ENCODE measurements around the gene KLHL29. TPM values are rescaled to one million over a fixed set of nuclear protein-coding genes. Genes with fewer than 3 reads are reported as not detected.

The KLHL29 gene
- total and polyA plus RNA-seq, 5 donors from 2014 or later, result 0.09 to 1.3 (median 0.24) TPM

- H3K27ac Mint-ChIP-seq, result no peak overlapping the region
- H3K9me3 Mint-ChIP-seq, result peaks cover 0 to 9% (median 2%) of the 10 kb centered on the region in 7 donors
- Histone ChIP-seq H3K27ac (ENCODE audit: insufficient read depth, low read length, poor library complexity, severe bottlenecking) (no peak overlapping the region), H3K4me3 (ENCODE audit: low read depth, low read length) (no peak overlapping the region), H3K36me3 (ENCODE audit: control insufficient read depth, insufficient read depth, low read length) (no peaks in the 10 kb centered on the region), H3K9me3 (ENCODE audit: control insufficient read depth in 2 of 2, low read length in 2 of 2) (peaks cover 0 to 3% of the 10 kb centered on the region in 2 experiments), H3K4me1 (ENCODE audit: control insufficient read depth, insufficient read depth, low read length, poor library complexity, severe bottlenecking) (no peaks in the 10 kb centered on the region), H3K27me3 (ENCODE audit: control insufficient read depth, insufficient read depth, low read length) (no peaks in the 10 kb centered on the region)
- H3K4me3 Mint-ChIP-seq, result no peak overlapping the region
- H3K27me3 Mint-ChIP-seq, result peaks cover 29% of the 10 kb centered on the region
- H3K4me1 Mint-ChIP-seq, result peaks cover 0 to 8% (median 3%) of the 10 kb centered on the region in 4 donors
- H3K36me3 Mint-ChIP-seq, result no peaks in the 10 kb centered on the region
- ATAC-seq (ENCODE audit: low read depth in 2 of 2) (no peak), DNase-seq (no peak)
Measured at GRCh38 chr2:23614701-23615100, 229.7 kb downstream of the KLHL29 start.

- Histone ChIP-seq H3K4me3 (ENCODE audit: low read depth, low read length) (no peak overlapping the region), H3K27ac (ENCODE audit: insufficient read depth, low read length, poor library complexity, severe bottlenecking) (no peak overlapping the region), H3K4me1 (ENCODE audit: control insufficient read depth, insufficient read depth, low read length, poor library complexity, severe bottlenecking) (no peaks in the 10 kb centered on the region), H3K36me3 (ENCODE audit: control insufficient read depth, insufficient read depth, low read length) (no peaks in the 10 kb centered on the region), H3K27me3 (ENCODE audit: control insufficient read depth, insufficient read depth, low read length) (no peaks in the 10 kb centered on the region), H3K9me3 (ENCODE audit: control insufficient read depth in 2 of 2, low read length in 2 of 2) (peaks cover 0 to 3% of the 10 kb centered on the region in 2 experiments)
- peaks cover 0 to 9% (median 2%) of the 10 kb centered on the region in 7 donors for H3K9me3 Mint-ChIP-seq
- H3K36me3 Mint-ChIP-seq, result no peaks in the 10 kb centered on the region
- DNase-seq, result no peak
- no peak for ATAC-seq (ENCODE audit: low read depth in 2 of 2)
- peaks cover 0 to 8% (median 3%) of the 10 kb centered on the region in 4 donors for H3K4me1 Mint-ChIP-seq
- no peak overlapping the region for H3K4me3 Mint-ChIP-seq
- H3K27ac Mint-ChIP-seq, result no peak overlapping the region
- peaks cover 27% of the 10 kb centered on the region for H3K27me3 Mint-ChIP-seq
Measured at GRCh38 chr2:23615216-23616020, 230.4 kb downstream of the KLHL29 start.

GRCh38 chr2:23616630-23617029 lies 231.7 kb downstream of the KLHL29 start:
- no peak for DNase-seq
- Histone ChIP-seq H3K36me3 (ENCODE audit: control insufficient read depth, insufficient read depth, low read length) (no peaks in the 10 kb centered on the region), H3K27ac (ENCODE audit: insufficient read depth, low read length, poor library complexity, severe bottlenecking) (no peak overlapping the region), H3K4me3 (ENCODE audit: low read depth, low read length) (no peak overlapping the region), H3K27me3 (ENCODE audit: control insufficient read depth, insufficient read depth, low read length) (no peaks in the 10 kb centered on the region), H3K9me3 (ENCODE audit: control insufficient read depth in 2 of 2, low read length in 2 of 2) (no peaks in the 10 kb centered on the region), H3K4me1 (ENCODE audit: control insufficient read depth, insufficient read depth, low read length, poor library complexity, severe bottlenecking) (no peaks in the 10 kb centered on the region)
- H3K27me3 Mint-ChIP-seq, result peaks cover 21% of the 10 kb centered on the region
- no peak for ATAC-seq (ENCODE audit: low read depth in 2 of 2)
- peaks cover 0 to 5% (median 2%) of the 10 kb centered on the region in 7 donors for H3K9me3 Mint-ChIP-seq
- H3K36me3 Mint-ChIP-seq, result no peaks in the 10 kb centered on the region
- H3K27ac Mint-ChIP-seq, result no peak overlapping the region
- peaks cover 0 to 8% (median 3%) of the 10 kb centered on the region in 4 donors for H3K4me1 Mint-ChIP-seq
- H3K4me3 Mint-ChIP-seq, result no peak overlapping the region

GRCh38 chr2:23617167-23617810 lies 232.3 kb downstream of the KLHL29 start:
- Mint-ChIP-seq H3K27me3 (peaks cover 14% of the 10 kb centered on the region), H3K4me1 (peaks cover 0 to 8% (median 3%) of the 10 kb centered on the region in 4 donors), H3K9me3 (peaks cover 0 to 2% (median 0%) of the 10 kb centered on the region in 7 donors), H3K4me3 (no peak overlapping the region), H3K36me3 (no peaks in the 10 kb centered on the region), H3K27ac (no peak overlapping the region)
- Histone ChIP-seq H3K4me1 (ENCODE audit: control insufficient read depth, insufficient read depth, low read length, poor library complexity, severe bottlenecking) (no peaks in the 10 kb centered on the region), H3K27ac (ENCODE audit: insufficient read depth, low read length, poor library complexity, severe bottlenecking) (no peak overlapping the region), H3K4me3 (ENCODE audit: low read depth, low read length) (no peak overlapping the region), H3K36me3 (ENCODE audit: control insufficient read depth, insufficient read depth, low read length) (no peaks in the 10 kb centered on the region), H3K27me3 (ENCODE audit: control insufficient read depth, insufficient read depth, low read length) (no peaks in the 10 kb centered on the region), H3K9me3 (ENCODE audit: control insufficient read depth in 2 of 2, low read length in 2 of 2) (no peaks in the 10 kb centered on the region)
- DNase-seq, result no peak
- ATAC-seq (ENCODE audit: low read depth in 2 of 2), result no peak

- Mint-ChIP-seq H3K27ac (no peak overlapping the region), H3K36me3 (no peaks in the 10 kb centered on the region), H3K4me3 (no peak overlapping the region), H3K4me1 (peaks cover 0 to 8% (median 3%) of the 10 kb centered on the region in 4 donors), H3K9me3 (peaks cover 0 to 2% (median 0%) of the 10 kb centered on the region in 7 donors), H3K27me3 (peaks cover 9% of the 10 kb centered on the region)
- ATAC-seq (ENCODE audit: low read depth in 2 of 2) (no peak), DNase-seq (no peak)
- no peaks in the 10 kb centered on the region for H3K4me1 ChIP-seq (ENCODE audit: control insufficient read depth, insufficient read depth, low read length, poor library complexity, severe bottlenecking)
- H3K36me3 ChIP-seq (ENCODE audit: control insufficient read depth, insufficient read depth, low read length), result no peaks in the 10 kb centered on the region
- no peak overlapping the region for H3K27ac ChIP-seq (ENCODE audit: insufficient read depth, low read length, poor library complexity, severe bottlenecking)
- no peaks in the 10 kb centered on the region for H3K9me3 ChIP-seq (ENCODE audit: control insufficient read depth in 2 of 2, low read length in 2 of 2)
- H3K27me3 ChIP-seq (ENCODE audit: control insufficient read depth, insufficient read depth, low read length), result no peaks in the 10 kb centered on the region
- no peak overlapping the region for H3K4me3 ChIP-seq (ENCODE audit: low read depth, low read length)
Measured at GRCh38 chr2:23617811-23618215, 232.8 kb downstream of the KLHL29 start.

- no peak overlapping the region for H3K27ac ChIP-seq (ENCODE audit: insufficient read depth, low read length, poor library complexity, severe bottlenecking)
- H3K27me3 Mint-ChIP-seq, result peaks cover 5% of the 10 kb centered on the region
- no peak overlapping the region for H3K27ac Mint-ChIP-seq
- no peak for ATAC-seq (ENCODE audit: low read depth in 2 of 2)
- no peak overlapping the region for H3K4me3 ChIP-seq (ENCODE audit: low read depth, low read length)
- H3K9me3 Mint-ChIP-seq, result peaks cover 0 to 2% (median 0%) of the 10 kb centered on the region in 7 donors
- peaks cover 0 to 8% (median 3%) of the 10 kb centered on the region in 4 donors for H3K4me1 Mint-ChIP-seq
- no peaks in the 10 kb centered on the region for H3K9me3 ChIP-seq (ENCODE audit: control insufficient read depth in 2 of 2, low read length in 2 of 2)
- no peaks in the 10 kb centered on the region for H3K27me3 ChIP-seq (ENCODE audit: control insufficient read depth, insufficient read depth, low read length)
- no peak overlapping the region for H3K4me3 Mint-ChIP-seq
- DNase-seq, result no peak
- no peaks in the 10 kb centered on the region for H3K36me3 Mint-ChIP-seq
- no peaks in the 10 kb centered on the region for H3K36me3 ChIP-seq (ENCODE audit: control insufficient read depth, insufficient read depth, low read length)
- no peaks in the 10 kb centered on the region for H3K4me1 ChIP-seq (ENCODE audit: control insufficient read depth, insufficient read depth, low read length, poor library complexity, severe bottlenecking)
Measured at GRCh38 chr2:23618265-23618664, 233.3 kb downstream of the KLHL29 start.

GRCh38 chr2:23618794-23619530 lies 234.0 kb downstream of the KLHL29 start:
- H3K9me3 Mint-ChIP-seq, result peaks cover 0 to 6% (median 2%) of the 10 kb centered on the region in 7 donors

More at GRCh38 chr2:23618794-23619530, 234.0 kb downstream of the KLHL29 start:
- Histone ChIP-seq H3K27me3 (ENCODE audit: control insufficient read depth, insufficient read depth, low read length) (no peaks in the 10 kb centered on the region), H3K4me3 (ENCODE audit: low read depth, low read length) (no peak overlapping the region), H3K36me3 (ENCODE audit: control insufficient read depth, insufficient read depth, low read length) (no peaks in the 10 kb centered on the region), H3K9me3 (ENCODE audit: control insufficient read depth in 2 of 2, low read length in 2 of 2) (peaks cover 0 to 4% of the 10 kb centered on the region in 2 experiments), H3K27ac (ENCODE audit: insufficient read depth, low read length, poor library complexity, severe bottlenecking) (no peak overlapping the region), H3K4me1 (ENCODE audit: control insufficient read depth, insufficient read depth, low read length, poor library complexity, severe bottlenecking) (no peaks in the 10 kb centered on the region)
- H3K4me3 Mint-ChIP-seq, result no peak overlapping the region
- no peak for DNase-seq
- no peak for ATAC-seq (ENCODE audit: low read depth in 2 of 2)
- H3K36me3 Mint-ChIP-seq, result no peaks in the 10 kb centered on the region
- peaks cover 0 to 5% (median 2%) of the 10 kb centered on the region in 4 donors for H3K4me1 Mint-ChIP-seq
- peaks cover 5% of the 10 kb centered on the region for H3K27me3 Mint-ChIP-seq
- no peak overlapping the region for H3K27ac Mint-ChIP-seq
